ENCODE measurements around the gene DTNBP1.

The DTNBP1 gene

GRCh38 chr6:15512721-15513120, 150.1 kb downstream of the DTNBP1 start:
- no peak overlapping the region for H2BK5ac ChIP-seq (ENCODE audit: low read length)
- no peaks in the 10 kb centered on the region for H3K79me2 ChIP-seq (ENCODE audit: control insufficient read depth, insufficient read depth, low read length)
- no peak overlapping the region for H2BK15ac ChIP-seq (replicated peaks; ENCODE audit: low read depth)
- H3K36me3 ChIP-seq (ENCODE audit: control insufficient read depth, insufficient read depth, low read length): peaks cover 2% of the 10 kb centered on the region
- H2BK120ac ChIP-seq (ENCODE audit: low read depth, low read length): no peak overlapping the region
- H3K56ac ChIP-seq (ENCODE audit: low read length): no peak overlapping the region
- no peaks in the 10 kb centered on the region for H3K27me3 ChIP-seq (ENCODE audit: insufficient read depth, low read length, poor library complexity)
- no peak overlapping the region for H3K18ac ChIP-seq (ENCODE audit: low read length)
- no peak overlapping the region for H3K4ac ChIP-seq (ENCODE audit: low read depth, low read length)
- H3K9ac ChIP-seq (ENCODE audit: low read length): no peak overlapping the region
- no peak overlapping the region for H4K5ac ChIP-seq (ENCODE audit: low read length)
- H4K8ac ChIP-seq (ENCODE audit: low read depth, low read length): no peak overlapping the region
- no peak overlapping the region for H3K4me3 ChIP-seq (ENCODE audit: low read length)
- H3K4me2 ChIP-seq (ENCODE audit: low read length): no peak overlapping the region
- H3K27ac ChIP-seq (ENCODE audit: low read depth, low read length): no peak overlapping the region
- no peak overlapping the region for H2AK5ac ChIP-seq (ENCODE audit: low read length)
- H3K23ac ChIP-seq (ENCODE audit: low read length): no peak overlapping the region
- peaks cover 1% of the 10 kb centered on the region for H3K79me1 ChIP-seq (ENCODE audit: low read length)
- DNase-seq: no peak
- no CpG with 5 or more reads among the region's 9 CpGs for WGBS (ENCODE audit: extremely low coverage, insufficient coverage, low lambda C conversion rate)
- H3K4me1 ChIP-seq (ENCODE audit: control insufficient read depth, low read depth, low read length): no peaks in the 10 kb centered on the region

GRCh38 chr6:15512126-15512525, 150.7 kb downstream of the DTNBP1 start:
- Histone ChIP-seq H2BK120ac (ENCODE audit: low read depth, low read length) (no peak overlapping the region), H3K4ac (ENCODE audit: low read depth, low read length) (no peak overlapping the region), H3K18ac (ENCODE audit: low read length) (no peak overlapping the region), H3K56ac (ENCODE audit: low read length) (no peak overlapping the region), H2BK5ac (ENCODE audit: low read length) (no peak overlapping the region), H3K4me3 (ENCODE audit: low read length) (no peak overlapping the region), H3K4me1 (ENCODE audit: control insufficient read depth, low read depth, low read length) (no peaks in the 10 kb centered on the region), H3K23ac (ENCODE audit: low read length) (no peak overlapping the region), H3K79me2 (ENCODE audit: control insufficient read depth, insufficient read depth, low read length) (no peaks in the 10 kb centered on the region), H4K5ac (ENCODE audit: low read length) (no peak overlapping the region), H3K27ac (ENCODE audit: low read depth, low read length) (no peak overlapping the region), H3K36me3 (ENCODE audit: control insufficient read depth, insufficient read depth, low read length) (peaks cover 3% of the 10 kb centered on the region), H3K9ac (ENCODE audit: low read length) (no peak overlapping the region), H3K79me1 (ENCODE audit: low read length) (peaks cover 3% of the 10 kb centered on the region), H3K4me2 (ENCODE audit: low read length) (no peak overlapping the region), H2AK5ac (ENCODE audit: low read length) (no peak overlapping the region), H3K27me3 (ENCODE audit: insufficient read depth, low read length, poor library complexity) (no peaks in the 10 kb centered on the region), H4K8ac (ENCODE audit: low read depth, low read length) (no peak overlapping the region), H2BK15ac (replicated peaks; ENCODE audit: low read depth) (no peak overlapping the region)
- peak; percentile 23 for DNase-seq
- no CpG with 5 or more reads among the region's 18 CpGs for WGBS (ENCODE audit: extremely low coverage, insufficient coverage, low lambda C conversion rate)

GRCh38 chr6:15511248-15512125, 151.3 kb downstream of the DTNBP1 start:
- Histone ChIP-seq H3K79me2 (ENCODE audit: control insufficient read depth, insufficient read depth, low read length) (no peaks in the 10 kb centered on the region), H3K9ac (ENCODE audit: low read length) (no peak overlapping the region), H2BK120ac (ENCODE audit: low read depth, low read length) (no peak overlapping the region), H2AK5ac (ENCODE audit: low read length) (no peak overlapping the region), H3K36me3 (ENCODE audit: control insufficient read depth, insufficient read depth, low read length) (peaks cover 5% of the 10 kb centered on the region), H3K4me2 (ENCODE audit: low read length) (no peak overlapping the region), H3K4ac (ENCODE audit: low read depth, low read length) (no peak overlapping the region), H3K27me3 (ENCODE audit: insufficient read depth, low read length, poor library complexity) (no peaks in the 10 kb centered on the region), H3K4me1 (ENCODE audit: control insufficient read depth, low read depth, low read length) (no peaks in the 10 kb centered on the region), H3K27ac (ENCODE audit: low read depth, low read length) (no peak overlapping the region), H2BK15ac (replicated peaks; ENCODE audit: low read depth) (no peak overlapping the region), H2BK5ac (ENCODE audit: low read length) (no peak overlapping the region), H4K8ac (ENCODE audit: low read depth, low read length) (no peak overlapping the region), H3K56ac (ENCODE audit: low read length) (no peak overlapping the region), H3K23ac (ENCODE audit: low read length) (no peak overlapping the region), H3K79me1 (ENCODE audit: low read length) (peaks cover 5% of the 10 kb centered on the region), H3K18ac (ENCODE audit: low read length) (no peak overlapping the region), H3K4me3 (ENCODE audit: low read length) (no peak overlapping the region), H4K5ac (ENCODE audit: low read length) (no peak overlapping the region)
- no CpG with 5 or more reads among the region's 14 CpGs for WGBS (ENCODE audit: extremely low coverage, insufficient coverage, low lambda C conversion rate)
- DNase-seq: no peak

GRCh38 chr6:15510536-15511247, 152.1 kb downstream of the DTNBP1 start:
- no CpG with 5 or more reads among the region's 16 CpGs for WGBS (ENCODE audit: extremely low coverage, insufficient coverage, low lambda C conversion rate)
- H4K8ac ChIP-seq (ENCODE audit: low read depth, low read length): no peak overlapping the region
- H3K27me3 ChIP-seq (ENCODE audit: insufficient read depth, low read length, poor library complexity): no peaks in the 10 kb centered on the region
- no peak overlapping the region for H2BK15ac ChIP-seq (replicated peaks; ENCODE audit: low read depth)
- H3K4ac ChIP-seq (ENCODE audit: low read depth, low read length): no peak overlapping the region
- no peak overlapping the region for H3K9ac ChIP-seq (ENCODE audit: low read length)
- no peak overlapping the region for H2AK5ac ChIP-seq (ENCODE audit: low read length)
- H3K23ac ChIP-seq (ENCODE audit: low read length): no peak overlapping the region
- H3K79me2 ChIP-seq (ENCODE audit: control insufficient read depth, insufficient read depth, low read length): peaks cover 2% of the 10 kb centered on the region
- no peak overlapping the region for H3K18ac ChIP-seq (ENCODE audit: low read length)
- no peak for DNase-seq
- H2BK120ac ChIP-seq (ENCODE audit: low read depth, low read length): no peak overlapping the region
- peaks cover 7% of the 10 kb centered on the region for H3K79me1 ChIP-seq (ENCODE audit: low read length)
- H3K4me2 ChIP-seq (ENCODE audit: low read length): no peak overlapping the region
- no peak overlapping the region for H3K56ac ChIP-seq (ENCODE audit: low read length)
- peaks cover 5% of the 10 kb centered on the region for H3K36me3 ChIP-seq (ENCODE audit: control insufficient read depth, insufficient read depth, low read length)
- H3K4me1 ChIP-seq (ENCODE audit: control insufficient read depth, low read depth, low read length): no peaks in the 10 kb centered on the region
- H3K27ac ChIP-seq (ENCODE audit: low read depth, low read length): no peak overlapping the region
- no peak overlapping the region for H4K5ac ChIP-seq (ENCODE audit: low read length)
- no peak overlapping the region for H3K4me3 ChIP-seq (ENCODE audit: low read length)
- H2BK5ac ChIP-seq (ENCODE audit: low read length): no peak overlapping the region

GRCh38 chr6:15510121-15510520, 152.7 kb downstream of the DTNBP1 start:
- no peaks in the 10 kb centered on the region for H3K27me3 ChIP-seq (ENCODE audit: insufficient read depth, low read length, poor library complexity)
- peaks cover 9% of the 10 kb centered on the region for H3K79me1 ChIP-seq (ENCODE audit: low read length)
- no peaks in the 10 kb centered on the region for H3K4me1 ChIP-seq (ENCODE audit: control insufficient read depth, low read depth, low read length)
- no peak overlapping the region for H3K4ac ChIP-seq (ENCODE audit: low read depth, low read length)
- no peak overlapping the region for H3K23ac ChIP-seq (ENCODE audit: low read length)
- no peak overlapping the region for H2BK15ac ChIP-seq (replicated peaks; ENCODE audit: low read depth)
- peaks cover 2% of the 10 kb centered on the region for H3K79me2 ChIP-seq (ENCODE audit: control insufficient read depth, insufficient read depth, low read length)
- H3K4me2 ChIP-seq (ENCODE audit: low read length): no peak overlapping the region
- no peak overlapping the region for H2AK5ac ChIP-seq (ENCODE audit: low read length)
- no peak overlapping the region for H3K9ac ChIP-seq (ENCODE audit: low read length)
- WGBS (ENCODE audit: extremely low coverage, insufficient coverage, low lambda C conversion rate): no CpG with 5 or more reads among the region's 6 CpGs
- no peak overlapping the region for H3K18ac ChIP-seq (ENCODE audit: low read length)
- H3K36me3 ChIP-seq (ENCODE audit: control insufficient read depth, insufficient read depth, low read length): peaks cover 5% of the 10 kb centered on the region
- H2BK5ac ChIP-seq (ENCODE audit: low read length): no peak overlapping the region
- no peak for DNase-seq
- H3K56ac ChIP-seq (ENCODE audit: low read length): no peak overlapping the region
- no peak overlapping the region for H4K5ac ChIP-seq (ENCODE audit: low read length)
- no peak overlapping the region for H4K8ac ChIP-seq (ENCODE audit: low read depth, low read length)
- no peak overlapping the region for H2BK120ac ChIP-seq (ENCODE audit: low read depth, low read length)
- H3K4me3 ChIP-seq (ENCODE audit: low read length): no peak overlapping the region
- no peak overlapping the region for H3K27ac ChIP-seq (ENCODE audit: low read depth, low read length)

Data from mesendoderm (in vitro differentiated cells).